NCI-H748 treated with DMSO at 0.1 percent for 48 hours (cell line): Measurements from ENCODE around the gene TP73.

Source experiments
- DNase-seq: peaks from one replicate; lab custom pipeline; 2025; lab: John Stamatoyannopoulos, UW

The TP73 gene

DNA sequence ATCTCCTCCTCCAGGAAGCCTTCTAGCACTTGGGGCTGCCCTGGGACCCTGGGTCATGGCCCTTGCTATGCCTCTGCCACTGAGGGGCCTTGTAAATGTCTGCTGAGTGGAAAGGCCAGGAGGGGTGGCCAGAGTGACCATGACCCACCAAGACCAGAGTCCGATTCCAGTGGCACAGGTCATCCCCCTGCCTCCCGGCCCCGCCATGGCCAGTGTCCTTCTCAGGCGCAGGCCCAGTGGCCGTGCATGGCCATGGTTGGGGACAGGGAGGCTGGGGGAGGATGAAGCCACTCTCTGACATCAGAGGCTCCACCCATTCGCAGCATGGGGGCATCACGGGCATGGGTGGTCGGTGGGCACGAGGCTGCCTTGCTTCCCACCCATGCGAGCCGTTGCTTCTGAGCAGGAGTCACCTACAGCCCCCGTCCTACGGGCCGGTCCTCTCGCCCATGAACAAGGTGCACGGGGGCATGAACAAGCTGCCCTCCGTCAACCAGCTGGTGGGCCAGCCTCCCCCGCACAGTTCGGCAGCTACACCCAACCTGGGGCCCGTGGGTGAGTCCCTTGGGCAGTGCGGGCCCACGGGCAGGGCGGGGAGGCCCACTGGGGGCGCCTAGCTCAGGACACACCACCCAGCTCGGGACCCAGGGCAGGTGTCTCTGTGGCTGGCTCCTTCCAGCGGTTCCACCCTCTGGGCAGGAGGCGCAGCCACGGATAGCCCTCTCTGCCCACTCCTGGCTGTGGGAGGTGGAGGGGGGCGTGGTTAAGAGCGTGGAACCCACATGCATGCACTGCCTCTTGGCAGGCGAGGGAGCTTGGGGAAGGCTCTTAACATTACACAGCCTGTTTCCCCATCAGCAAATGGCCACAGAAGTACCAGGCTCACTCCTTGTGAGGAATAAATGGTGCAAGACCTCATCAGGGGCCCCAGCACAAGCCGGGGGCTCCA, 77.6 kb downstream of the TP73 start:
- DNase-seq: no peak

DNA sequence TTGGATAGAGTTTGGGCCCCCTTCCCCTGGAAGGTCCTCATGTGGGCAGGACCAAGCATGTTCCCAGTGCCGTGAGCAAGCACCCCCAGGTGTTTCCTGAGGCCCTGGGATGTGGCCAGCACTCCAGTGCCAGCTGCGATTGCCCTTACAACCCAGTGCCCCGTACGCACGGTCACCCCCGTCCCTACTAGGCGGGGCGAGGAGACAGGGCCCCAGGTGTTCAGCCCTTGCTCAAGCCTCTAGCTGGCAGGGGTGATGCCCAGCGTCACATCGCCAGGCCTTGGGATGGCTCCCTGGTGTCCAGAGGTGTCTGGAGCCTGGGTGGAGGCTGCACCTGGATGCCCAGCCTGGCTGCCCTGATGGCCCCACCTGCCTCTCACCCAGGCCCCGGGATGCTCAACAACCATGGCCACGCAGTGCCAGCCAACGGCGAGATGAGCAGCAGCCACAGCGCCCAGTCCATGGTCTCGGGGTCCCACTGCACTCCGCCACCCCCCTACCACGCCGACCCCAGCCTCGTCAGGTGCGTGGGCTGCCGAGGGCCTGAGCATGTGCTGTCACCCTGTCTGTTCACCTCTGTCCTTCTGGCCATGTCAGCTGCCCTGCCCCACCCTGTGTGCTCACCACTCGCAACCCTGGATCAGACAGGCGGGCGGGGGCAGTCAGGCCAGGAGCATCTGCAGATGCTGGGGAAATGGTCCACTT, 78.4 kb downstream of the TP73 start:
- DNase-seq: no peak

DNA sequence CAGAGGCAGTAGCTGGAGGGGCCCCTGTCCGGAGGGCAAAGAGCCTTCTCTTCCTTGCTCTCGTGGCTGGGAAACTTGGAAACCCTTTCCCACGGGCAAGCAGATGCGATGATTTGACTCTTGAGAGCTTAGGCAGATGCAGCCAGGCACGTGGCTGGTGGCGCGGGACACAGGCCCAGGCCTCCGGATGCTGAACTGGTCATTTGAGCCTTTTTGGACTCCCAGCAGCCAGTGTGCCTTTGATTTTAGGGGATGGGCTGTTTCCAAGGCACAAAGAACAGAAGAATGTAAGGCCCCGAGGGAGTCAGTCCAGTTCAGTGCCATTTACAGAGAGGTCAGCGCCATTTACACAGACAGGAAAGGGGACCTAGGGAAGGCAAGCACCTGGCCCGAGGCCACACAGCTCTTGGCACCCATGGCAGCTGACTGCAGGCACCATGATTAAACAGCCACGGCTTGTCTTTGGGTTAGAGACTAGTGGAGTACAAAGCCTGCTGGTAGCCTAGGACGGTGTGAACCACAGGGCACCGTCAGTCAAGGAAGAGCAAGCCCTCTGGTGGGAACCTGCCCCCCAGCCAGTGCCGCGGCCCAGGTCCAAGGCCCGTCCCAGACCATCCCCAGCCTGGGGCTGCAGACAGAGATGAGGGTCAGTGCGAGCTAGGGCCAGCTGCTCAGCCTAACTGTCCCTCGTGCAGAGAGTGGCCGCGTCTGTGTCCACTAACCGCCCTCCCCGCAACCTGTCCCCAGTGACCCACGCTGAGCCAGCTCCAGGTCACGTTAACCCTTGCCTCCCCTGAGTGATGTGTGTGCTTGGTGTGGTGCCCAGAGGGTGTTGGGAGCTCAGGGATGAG, 79.5 kb downstream of the TP73 start:
- no peak for DNase-seq

DNA sequence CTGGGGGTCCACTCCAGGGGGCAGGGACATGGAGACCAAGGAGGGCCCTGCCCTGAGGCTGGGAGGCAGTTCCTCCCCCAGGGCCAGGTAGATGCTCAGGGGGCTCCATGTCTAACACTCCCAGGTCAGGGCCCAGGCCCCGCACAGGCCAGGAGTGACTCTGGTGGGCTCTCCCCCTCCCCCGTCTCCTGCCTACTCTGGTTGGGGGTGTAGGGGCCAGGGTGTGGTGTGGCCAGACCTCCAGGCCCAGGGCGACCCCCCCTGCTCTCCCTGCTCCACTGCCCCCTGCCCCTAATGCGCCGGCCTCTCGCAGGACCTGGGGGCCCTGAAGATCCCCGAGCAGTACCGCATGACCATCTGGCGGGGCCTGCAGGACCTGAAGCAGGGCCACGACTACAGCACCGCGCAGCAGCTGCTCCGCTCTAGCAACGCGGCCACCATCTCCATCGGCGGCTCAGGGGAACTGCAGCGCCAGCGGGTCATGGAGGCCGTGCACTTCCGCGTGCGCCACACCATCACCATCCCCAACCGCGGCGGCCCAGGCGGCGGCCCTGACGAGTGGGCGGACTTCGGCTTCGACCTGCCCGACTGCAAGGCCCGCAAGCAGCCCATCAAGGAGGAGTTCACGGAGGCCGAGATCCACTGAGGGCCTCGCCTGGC, 80.2 kb downstream of the TP73 start:
- DNase-seq: no peak

DNA sequence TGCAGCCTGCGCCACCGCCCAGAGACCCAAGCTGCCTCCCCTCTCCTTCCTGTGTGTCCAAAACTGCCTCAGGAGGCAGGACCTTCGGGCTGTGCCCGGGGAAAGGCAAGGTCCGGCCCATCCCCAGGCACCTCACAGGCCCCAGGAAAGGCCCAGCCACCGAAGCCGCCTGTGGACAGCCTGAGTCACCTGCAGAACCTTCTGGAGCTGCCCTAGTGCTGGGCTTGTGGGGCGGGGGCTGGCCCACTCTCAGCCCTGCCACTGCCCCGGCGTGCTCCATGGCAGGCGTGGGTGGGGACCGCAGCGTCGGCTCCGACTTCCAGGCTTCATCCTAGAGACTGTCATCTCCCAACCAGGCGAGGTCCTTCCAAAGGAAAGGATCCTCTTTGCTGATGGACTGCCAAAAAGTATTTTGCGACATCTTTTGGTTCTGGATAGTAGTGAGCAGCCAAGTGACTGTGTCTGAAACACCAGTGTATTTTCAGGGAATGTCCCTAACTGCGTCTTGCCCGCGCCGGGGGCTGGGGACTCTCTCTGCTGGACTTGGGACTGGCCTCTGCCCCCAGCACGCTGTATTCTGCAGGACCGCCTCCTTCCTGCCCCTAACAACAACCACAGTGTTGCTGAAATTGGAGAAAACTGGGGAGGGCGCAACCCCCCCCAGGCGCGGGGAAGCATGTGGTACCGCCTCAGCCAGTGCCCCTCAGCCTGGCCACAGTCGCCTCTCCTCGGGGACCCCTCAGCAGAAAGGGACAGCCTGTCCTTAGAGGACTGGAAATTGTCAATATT, 81.0 kb downstream of the TP73 start:
- DNase-seq: no peak

DNA sequence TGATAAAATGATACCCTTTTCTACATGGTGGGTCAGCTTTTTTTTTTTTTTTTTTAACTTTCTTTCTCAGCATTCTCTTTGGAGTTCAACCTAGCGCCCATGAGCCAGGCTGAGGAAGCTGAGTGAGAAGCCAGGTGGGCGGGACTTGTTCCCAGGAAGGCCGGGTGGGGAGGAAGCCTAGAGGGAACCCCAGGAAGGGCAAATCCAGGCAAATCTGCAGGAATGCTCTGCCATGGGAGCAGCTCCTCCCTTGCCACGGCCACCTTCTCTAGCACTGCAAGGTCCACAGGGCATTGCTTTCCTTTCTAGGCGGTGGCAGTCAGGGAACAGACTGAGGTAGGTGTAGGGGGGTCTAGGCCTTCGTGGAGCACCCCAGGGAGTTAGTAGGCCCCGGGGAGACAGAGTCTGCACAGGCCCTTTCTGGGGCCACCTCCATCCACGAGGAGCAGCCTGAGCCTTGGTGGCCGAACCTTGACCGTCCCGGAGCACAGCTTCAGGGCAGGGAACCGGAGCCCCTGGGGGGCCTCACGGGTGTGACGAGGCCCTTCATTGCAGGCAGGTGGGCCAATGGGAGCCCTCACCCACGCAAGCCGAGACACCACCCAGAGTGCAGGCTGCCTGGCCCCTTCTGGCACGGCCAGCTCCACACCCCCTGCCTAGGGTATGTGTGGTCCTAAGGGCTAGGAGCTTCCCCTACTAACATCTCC, 81.7 kb downstream of the TP73 start:
- no peak for DNase-seq

DNA sequence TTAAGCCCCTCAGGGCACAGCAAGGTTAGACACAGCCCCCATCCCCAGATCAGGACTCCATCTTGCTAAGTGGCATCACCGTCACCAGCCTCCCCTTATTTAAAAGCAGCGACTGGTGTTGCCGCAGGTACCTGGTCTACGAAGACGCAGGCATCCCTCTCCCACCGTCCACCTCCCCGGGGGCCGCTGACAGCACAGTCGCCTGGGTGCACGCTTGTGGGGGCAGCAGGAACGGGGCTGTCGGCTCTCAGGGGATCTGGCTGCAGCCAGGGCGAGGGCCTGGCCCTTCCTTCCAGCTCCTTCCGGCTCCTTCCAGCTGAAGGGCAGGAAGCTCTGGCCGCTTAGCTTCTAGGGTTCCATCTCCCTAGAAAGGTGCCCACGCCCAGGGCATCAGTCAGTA, 82.3 kb downstream of the TP73 start:
- no peak for DNase-seq

DNA sequence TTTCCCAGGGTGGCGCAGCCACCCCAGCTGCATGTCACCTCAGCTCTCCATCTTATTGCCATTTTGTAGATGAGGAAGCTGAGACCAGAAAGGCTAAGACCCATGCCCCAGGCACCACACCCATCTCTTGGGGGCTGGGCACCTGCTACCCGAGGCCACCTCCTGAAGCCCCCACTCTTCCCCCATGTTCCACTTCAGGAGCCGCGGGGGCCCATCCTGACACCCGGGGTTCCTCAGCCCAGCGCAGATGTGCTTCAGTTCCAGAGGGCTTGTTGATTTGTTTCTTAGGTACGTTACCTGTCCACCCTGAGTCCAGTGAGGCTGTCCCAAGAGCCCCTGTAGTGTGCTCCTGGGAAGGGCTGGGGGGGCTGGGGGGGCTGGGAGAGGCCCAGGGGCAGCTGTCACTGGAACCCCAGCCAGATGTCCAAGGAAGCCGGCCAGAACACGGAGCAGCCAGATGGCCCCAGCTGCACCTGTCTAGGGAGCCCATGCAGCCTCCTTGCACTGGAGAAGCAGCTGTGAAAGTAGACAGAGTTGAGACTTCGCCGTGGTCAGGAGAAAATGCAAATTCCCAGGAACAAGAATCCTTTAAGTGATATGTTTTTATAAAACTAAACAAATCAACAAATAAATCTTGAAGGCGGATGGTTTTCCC, 82.8 kb downstream of the TP73 start:
- no peak for DNase-seq

DNA sequence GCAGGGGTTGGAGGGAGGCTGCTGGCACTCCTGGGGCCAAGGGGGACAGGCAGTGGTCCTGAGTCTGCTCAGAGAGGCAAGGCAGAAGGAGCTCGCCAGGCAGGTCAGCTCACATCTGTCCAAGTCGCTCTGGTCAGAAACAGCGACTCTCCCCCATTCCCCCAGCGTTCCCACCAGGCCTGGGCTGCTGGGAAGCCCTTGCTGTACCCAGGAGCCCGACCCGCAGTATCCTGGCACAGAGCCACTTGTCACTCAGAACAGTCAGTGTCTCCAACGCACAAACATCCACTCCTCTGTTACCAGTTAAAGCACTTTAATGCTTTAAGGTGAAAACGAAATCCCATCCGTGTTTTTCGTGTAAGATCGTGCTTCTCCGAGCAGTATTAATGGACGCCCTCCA, 83.4 kb downstream of the TP73 start:
- no peak for DNase-seq

DNA sequence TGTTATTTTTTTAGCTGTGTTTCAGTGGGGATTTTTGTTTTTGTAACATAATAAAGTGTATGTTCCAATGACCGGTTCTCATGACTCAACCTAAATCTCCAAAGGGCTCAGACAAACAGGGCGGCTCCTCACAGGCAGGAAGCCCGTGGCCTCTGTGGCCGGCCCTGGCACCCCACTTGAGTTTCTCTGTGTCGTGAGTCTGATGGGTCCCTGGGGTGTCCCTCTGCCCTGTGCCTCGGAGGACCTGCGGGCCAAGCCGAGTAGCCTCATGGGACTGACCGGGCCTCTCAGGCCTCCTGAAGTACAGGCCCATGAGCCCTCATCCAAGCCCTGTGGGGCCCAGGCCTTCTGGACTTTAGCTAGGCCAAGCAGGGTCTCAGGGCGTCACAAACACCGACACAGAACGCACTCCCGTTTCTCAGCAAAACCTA, 83.8 kb downstream of the TP73 start:
- no peak for DNase-seq

DNA sequence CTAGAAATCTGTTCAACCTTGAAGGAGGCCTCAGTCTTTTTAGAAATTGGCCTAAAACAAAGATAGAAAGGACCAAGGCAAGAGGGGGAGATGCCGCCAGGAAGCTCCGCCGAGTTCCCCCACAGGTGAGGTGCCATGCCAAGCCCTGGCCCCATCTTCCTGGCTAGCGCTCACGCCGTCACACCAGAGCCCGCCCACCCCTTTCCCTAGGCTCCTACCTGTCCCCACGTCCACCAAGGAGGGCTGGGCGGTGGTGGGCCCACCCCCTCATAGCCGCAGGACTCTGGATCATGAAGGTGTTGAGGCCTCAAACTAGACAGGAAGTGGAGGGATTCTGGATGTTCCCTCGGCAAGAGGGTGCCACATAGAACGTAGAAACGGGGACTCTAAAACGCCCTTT, 84.4 kb downstream of the TP73 start:
- no peak for DNase-seq

DNA sequence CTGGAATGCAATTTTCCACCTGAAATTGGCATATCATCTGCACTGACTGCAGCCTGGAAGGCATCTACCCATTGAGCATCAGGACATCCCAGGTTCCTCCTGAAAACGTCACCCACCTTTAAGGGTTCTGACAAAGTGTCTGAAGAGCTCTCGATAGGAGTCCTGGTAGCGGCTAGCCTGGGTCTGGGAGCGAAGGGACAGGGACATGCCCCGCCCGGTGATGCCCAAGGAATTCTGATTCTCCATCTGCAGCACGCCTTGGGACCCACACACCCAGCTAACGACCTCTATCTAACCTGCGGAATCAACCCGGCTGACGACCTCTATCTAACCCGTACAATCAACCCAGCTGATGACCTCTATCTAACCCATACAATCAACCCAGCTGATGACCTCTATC, 86.6 kb downstream of the TP73 start:
- DNase-seq: no peak

DNA sequence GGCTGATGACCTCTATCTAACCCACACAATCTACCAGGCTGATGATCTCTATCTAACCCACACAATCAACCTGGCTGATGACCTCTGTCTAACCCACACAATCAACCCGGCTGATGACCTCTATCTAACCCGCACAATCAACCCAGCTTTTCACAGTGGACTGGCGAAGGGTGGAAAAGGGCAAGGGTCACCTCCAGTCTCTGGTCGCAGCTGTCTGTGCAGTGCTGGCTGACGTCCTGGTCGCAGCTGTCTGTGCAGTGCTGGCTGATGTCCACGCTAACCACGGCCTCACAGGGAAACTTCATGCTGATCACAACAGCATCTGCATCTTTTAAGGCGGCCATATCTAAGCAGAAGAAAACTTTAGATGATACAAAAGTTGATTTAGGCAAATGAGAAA, 87.7 kb downstream of the TP73 start:
- no peak for DNase-seq

DNA sequence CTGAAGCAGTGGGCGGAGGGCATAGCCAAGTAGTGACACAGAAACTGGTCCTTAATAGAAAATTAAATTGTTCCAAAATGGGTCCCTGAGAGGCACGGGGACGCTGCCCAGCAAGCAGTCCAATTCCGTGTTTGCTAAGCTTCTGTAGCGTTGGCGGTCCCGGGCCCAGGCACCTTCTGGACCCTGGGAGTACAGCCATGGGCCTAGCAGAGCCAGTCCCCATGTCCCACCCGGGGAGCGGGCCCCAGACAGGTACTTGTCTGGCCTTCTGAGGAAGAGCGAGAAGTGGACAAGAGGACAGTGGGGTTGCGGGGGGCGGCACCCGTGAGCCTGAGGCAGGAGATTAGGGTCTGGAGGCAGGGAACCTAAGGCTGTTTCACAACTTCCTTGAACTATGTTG, 88.4 kb downstream of the TP73 start:
- DNase-seq: no peak

DNA sequence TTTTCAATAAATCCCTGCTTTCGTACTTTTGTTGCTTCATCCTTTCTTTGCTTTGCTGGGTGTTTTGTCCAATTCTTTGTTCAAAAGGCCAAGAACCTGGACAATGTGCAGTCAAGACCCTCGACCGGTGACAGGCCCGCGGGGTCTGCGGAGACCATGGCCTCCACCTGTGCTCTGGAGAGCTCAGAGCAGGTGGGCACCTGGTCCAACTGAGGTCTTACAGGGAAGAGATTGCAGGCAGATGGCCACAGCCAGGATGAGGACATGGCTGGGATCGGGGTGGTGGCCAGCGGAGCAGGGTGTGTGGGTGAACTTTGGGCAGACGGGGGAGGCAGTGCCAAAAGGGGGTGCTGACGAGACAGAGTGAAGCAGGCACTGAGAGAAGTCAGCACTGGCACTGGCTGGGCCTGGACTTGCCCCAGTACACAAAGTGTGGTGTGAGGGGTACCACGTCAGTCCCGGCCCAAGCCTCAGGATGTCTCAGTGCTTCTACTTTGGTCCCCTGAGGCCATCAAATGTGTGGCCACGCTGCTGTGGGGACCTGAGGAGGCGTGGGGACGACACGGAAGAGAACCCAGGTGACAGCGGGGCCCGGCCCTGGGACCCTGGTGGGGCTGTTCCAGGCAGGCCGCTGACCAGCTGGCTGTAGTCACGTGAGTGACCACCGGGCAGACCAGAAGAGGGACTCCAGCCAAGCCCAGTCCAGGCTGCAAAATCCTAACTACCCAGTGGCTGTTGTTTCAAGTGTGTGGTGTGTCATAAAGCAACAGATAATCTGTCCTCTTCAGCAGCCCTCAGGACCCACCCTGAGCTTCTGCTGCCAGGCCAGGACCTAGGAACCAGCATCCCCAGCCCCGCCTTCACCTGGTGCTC, 89.5 kb downstream of the TP73 start:
- DNase-seq: no peak

DNA sequence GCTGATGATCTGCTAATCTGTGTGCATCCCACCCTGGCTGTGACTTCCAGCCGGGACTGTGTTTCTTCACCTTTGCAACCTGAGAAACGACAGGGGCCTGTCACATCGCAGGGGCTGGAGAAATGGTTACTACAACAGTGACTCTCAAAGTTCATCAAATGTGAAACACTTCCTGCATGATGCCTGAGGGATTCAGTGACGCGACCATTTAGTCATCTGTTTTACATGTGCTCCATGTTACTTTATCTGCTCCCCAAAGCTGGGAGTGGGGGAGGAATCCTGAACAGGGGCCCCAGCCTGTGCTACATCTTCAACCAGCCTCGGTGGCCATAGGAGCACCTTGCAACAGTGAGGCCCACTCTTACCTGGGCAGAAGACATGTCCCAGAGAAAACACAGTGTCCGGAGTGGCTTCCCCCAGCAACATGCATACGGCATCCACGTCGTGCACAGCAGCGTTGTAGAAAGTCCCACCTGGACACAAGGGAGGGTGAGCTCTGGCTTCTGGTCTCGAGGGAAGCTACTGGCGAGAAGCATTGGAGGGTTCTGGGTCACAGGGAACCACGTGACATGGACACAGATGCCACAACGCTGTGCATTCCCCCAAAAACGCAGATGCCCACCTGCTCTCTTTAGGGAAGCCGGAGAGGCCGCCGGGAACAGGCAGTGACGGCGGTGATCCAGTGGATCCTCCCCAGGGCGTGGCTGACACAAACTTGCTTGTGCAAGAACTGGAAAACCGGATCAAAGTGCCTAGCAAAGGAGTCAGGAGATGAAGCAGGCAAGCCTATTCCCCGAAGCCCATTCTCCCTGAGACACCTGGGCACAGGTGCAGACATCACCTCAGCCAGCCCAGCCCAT, 90.4 kb downstream of the TP73 start:
- no peak for DNase-seq

DNA sequence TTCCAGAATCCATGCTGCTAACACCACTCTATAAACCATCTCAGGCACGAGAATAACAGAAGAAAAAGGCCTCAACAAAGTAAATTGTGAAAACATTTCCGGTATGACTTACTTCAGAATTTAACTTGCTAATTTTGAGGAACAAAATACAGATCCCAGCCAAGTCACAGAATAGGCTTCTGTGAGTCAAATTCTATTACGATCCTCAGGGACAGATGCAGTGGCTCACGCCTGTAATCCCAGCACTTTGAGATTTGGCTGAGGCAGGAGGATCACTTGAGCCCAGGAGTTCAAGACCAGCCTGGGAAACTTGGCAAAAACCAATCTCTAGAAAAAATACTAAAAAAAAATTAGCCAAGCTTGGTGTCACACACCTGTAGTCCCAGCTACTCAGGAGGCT, 91.1 kb downstream of the TP73 start:
- no peak for DNase-seq

DNA sequence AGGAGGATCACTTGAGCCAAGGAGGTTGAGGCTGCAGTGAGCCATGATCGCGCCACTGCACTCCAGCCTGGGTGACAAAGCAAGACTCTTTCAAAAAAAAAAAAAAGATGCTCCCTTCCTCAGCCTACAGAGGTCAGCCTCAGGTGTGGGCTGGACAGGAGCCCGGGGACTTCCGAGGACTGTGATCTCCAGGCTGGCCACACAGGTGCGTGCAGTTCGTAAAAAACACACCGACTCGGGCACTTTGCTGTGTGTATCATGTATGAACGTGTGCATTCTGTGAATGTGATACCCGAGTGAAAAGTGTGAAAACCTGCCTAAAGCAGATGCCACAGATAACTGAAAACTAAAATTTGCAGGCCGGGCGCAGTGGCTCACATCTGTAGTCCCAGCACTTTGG, 91.5 kb downstream of the TP73 start:
- DNase-seq: no peak
